GM12892 (cell line): Measurements from ENCODE around the gene ELOVL6.
A peak's percentile ranks its signal among the peaks of the same experiment; 100 is the strongest.

ENCODE experiments used
- DNase-seq: peaks from one replicate; pipeline ENCODE4 v3.0.0; 2011; ENCODE audit not compliant: insufficient read length
- FAIRE-seq: peaks from 2 replicates; lab custom pipeline; 2011; peaks lifted over from hg19 to GRCh38; lab: Jason Lieb, UNC
- POLR2A ChIP-seq: IDR thresholded peaks from 2 replicates; pipeline ENCODE4 v1.6.1; 2011; ENCODE audit warnings: low read depth, low read length, control low read depth
- POLR2AphosphoS5 ChIP-seq: IDR thresholded peaks from 2 replicates; pipeline ENCODE4 v1.6.1; 2011; ENCODE audit warnings: low read depth, low read length, control low read depth
- TAF1 ChIP-seq: IDR thresholded peaks from 2 replicates; pipeline ENCODE4 v1.6.1; 2011; ENCODE audit warnings: low read depth, mild to moderate bottlenecking, control low read depth, low read length, borderline replicate concordance

Gene ELOVL6

DNA sequence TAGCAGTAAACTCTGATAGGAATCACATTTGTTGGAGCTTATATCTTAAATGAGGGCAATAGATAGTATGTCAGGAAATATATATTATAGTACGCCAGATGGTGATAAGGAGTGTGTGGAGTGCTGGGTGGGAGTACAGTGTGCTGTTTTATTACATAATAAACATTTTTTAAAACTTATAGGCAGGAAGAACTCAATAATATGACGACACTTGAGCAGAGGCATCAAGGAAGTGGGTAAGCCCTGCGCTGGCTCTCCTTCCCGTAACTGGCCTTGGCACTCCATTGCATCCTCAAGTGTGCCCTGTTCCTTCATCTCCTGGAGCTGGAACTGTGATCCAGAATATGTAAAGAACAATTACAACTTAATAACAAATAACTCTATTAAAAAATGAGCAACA is 123.8 kb downstream of the ELOVL6 start:
- no peak for FAIRE-seq
- no peak for TF ChIP-seq POLR2AphosphoS5
- DNase-seq, result no peak

DNA sequence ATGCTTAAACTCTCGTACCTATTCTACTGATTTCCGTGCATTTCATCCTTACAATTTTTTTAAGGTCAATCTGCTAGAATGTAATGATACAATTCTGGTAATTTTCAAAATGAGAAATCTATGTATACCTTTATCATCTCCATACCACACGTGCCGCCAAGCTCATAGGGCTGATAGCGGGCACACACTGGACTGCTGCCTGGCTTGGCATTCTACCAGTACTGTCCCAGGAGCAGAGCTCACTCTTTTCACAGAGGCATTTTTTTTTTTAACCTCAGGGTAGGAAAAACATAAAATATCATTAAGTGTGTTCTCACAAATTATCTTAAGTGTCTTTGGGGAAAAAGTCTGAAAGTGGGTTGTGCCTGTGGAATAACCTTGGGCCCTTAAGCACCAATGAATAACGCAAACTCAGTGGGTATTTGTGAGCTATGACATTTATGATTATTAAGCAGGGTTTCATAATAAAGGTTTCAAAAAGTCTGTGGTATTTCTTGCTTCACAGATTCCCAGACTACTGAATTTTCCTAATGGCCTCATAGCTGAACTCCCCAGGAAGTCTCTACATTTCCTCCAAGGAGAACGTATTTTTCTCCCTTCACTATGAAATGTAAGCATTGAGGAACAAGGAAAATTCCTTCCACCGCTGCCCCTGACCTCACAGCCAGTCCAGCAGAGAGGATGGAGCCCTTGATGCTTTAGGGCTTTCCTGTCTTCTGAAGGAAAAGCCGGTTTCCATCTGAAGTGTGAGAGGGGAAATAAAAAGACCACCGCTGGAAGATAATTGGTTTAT is 125.2 kb downstream of the ELOVL6 start:
- no peak for TF ChIP-seq POLR2A
- no peak for TF ChIP-seq TAF1
- no peak for TF ChIP-seq POLR2AphosphoS5
- FAIRE-seq (no peak), DNase-seq (no peak)

DNA sequence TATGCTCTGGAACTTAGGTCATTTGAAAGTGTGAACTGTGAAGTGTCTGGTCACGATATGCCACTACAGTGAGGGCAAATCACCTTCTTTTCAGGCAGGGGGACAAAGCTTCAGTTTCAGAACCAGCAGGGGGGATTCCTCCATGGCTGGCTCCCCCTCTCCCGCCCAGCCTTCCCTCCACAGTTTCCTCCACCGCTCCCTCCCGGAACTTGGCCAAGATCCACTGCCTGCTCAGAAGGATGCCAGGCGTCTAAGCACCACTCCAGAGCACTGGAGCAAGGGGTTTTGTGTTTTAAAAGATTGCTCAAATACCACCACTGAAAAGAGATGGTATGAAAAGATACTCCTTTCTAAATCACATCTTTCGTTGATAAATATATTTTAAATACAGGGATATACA is 126.9 kb downstream of the ELOVL6 start:
- no peak for FAIRE-seq
- DNase-seq, result no peak
- no peak for TF ChIP-seq TAF1
- no peak for TF ChIP-seq POLR2A
- TF ChIP-seq POLR2AphosphoS5, result no peak

DNA sequence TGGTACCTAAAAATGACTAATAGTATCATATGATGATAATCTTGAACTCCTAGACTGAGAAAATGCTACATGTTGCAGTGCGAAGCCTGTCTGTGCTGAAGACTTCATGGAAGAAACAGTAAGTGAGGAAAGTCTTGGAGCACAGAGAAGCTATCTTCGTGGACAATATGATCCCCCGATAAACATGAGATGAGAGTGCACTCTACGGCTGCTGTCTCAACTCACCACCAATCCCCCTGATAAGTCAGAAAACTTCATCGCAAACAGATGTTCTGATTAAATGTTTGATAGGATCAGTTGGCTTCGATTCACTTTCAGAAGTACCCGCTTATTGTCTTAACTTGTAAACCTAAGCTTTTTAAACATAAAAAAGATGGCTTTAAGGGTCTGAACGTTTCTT is 130.2 kb downstream of the ELOVL6 start:
- no peak for FAIRE-seq
- TF ChIP-seq POLR2AphosphoS5 (no peak), POLR2A (no peak)
- no peak for DNase-seq

DNA sequence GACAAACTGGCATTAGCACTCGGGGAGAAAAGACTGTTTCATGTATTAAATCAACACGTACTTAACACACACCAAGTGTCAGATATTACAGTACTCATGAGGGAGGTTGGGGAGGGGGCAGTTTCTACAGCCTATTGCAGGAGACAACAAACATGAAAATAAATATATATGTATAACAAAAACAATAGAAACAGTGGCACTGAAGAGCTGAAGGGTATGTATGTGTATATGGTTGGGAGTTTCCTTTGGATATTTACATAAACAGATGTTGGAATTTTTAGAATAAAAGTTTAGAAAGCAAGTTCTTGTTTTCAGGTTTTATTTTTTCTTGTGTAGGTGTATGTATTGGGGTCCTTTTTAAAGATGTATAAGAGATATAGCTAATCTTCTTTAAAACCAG is 133.5 kb downstream of the ELOVL6 start:
- no peak for TF ChIP-seq POLR2A
- no peak for TF ChIP-seq TAF1
- no peak for TF ChIP-seq POLR2AphosphoS5
- no peak for DNase-seq
- FAIRE-seq, result no peak

DNA sequence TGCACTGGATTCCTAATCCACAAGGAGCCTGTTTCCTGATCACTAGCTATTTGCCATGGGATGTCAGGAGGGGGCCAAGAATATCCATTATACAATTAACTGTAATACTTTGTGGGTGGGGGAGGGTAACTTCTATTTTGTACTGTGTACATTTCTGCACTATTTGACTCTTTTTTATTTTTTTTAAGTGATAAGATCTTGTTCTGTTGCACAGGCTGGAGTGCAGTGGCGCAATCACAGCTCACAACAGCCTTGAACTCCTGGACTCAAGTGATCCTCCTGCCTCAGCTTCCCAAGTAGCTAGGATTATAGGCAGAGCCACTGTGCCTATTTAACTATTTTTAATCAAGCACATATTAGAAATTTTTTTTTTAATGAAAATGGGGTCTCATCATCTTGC is 134.1 kb downstream of the ELOVL6 start:
- no peak for TF ChIP-seq POLR2AphosphoS5
- no peak for TF ChIP-seq TAF1
- no peak for TF ChIP-seq POLR2A
- FAIRE-seq, result no peak
- no peak for DNase-seq

DNA sequence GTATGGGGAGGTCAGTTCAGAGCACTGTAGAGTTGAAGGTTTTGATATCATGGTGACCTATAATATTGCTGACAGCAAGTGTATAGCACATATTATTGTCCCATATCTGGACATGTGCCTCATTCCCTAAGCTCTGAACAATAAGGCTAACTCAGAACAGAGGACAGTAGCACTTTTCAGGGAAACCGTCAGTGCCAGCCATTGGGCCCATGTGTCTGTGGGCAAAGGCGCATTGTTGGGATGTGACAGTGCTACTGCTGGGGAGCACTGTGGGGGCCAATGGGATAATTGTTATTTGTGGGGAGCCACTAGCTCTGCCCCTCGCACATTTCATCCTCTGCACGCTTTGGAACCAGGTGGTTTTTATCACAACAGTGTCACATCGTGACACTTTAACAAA is 136.2 kb downstream of the ELOVL6 start:
- FAIRE-seq (peak; percentile 33), DNase-seq (no peak)

DNA sequence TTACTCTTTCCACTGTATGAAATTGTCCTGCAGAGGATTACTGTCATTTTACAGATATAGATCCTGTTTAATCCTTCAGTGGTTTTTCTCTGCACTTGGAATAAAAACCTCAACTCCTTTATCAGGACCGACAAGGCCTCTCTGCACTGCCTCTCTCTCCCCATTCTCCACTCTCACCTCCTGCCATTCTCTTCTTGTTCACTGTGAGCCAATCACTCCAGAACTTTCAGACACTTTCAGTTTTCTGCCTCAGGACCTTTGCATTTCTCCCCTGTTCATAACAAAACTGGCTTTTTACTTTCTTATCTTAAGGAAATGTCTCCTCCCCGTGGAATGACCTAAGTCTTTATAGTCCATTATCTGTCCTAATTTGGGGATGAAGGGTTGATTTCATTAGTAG is 137.3 kb downstream of the ELOVL6 start:
- TF ChIP-seq TAF1 (no peak), POLR2AphosphoS5 (no peak), POLR2A (no peak)
- FAIRE-seq (no peak), DNase-seq (no peak)

More for the DNA sequence above, 136.2 kb downstream of the ELOVL6 start:
- no peak for TF ChIP-seq POLR2A
- TF ChIP-seq POLR2AphosphoS5, result no peak
- TF ChIP-seq TAF1, result no peak

DNA sequence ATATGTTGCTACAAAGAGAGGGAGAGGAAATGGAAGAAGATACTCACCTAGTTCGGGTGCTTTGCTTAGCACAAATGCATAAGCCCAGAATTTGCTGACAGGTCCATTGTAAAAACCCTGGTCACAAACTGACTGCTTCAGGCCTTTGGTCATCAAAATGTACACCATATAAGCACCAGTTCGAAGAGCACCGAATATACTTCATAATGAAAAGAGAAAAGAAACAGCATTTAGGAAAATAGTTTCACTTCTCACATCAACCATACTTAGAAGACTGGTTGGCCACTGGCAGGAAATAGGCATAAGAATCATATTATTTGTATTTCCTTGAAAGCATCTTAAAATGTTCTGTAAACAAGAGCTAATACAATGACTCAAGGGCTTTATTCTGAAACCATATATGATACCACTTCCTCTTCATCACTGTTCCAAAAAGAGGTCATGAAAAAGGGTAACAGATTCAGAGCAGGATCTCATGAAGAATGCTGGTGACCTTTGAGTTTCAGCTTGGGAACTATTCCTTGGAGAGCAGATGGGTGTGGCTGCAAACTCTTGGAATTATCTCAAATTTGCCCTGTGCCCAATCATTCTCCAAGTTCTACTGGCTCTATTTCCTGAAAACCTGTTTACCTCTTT is 138.7 kb downstream of the ELOVL6 start:
- DNase-seq (no peak), FAIRE-seq (peak; percentile 83)
- no peak for TF ChIP-seq TAF1
- no peak for TF ChIP-seq POLR2A
- no peak for TF ChIP-seq POLR2AphosphoS5

DNA sequence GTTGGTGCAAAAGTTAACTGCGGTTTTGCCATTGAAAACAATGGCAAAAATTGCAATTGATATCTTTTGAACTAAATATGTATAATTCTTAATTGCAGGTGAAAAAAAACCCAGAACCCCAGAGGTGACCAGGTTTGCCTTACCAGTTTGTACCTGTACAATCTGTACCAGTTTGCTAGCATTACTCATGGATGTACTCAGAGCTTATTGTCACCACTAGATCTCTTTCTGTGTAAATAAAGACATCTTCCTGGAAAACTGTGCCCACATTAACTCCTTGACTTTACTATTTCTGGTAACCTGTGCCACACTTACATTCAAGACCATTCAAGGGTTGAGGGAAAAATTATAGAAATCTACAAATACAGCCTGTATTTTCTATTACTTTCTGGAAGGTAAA is 139.7 kb downstream of the ELOVL6 start:
- TF ChIP-seq POLR2A, result no peak
- no peak for TF ChIP-seq TAF1
- no peak for TF ChIP-seq POLR2AphosphoS5
- FAIRE-seq, result no peak
- no peak for DNase-seq

DNA sequence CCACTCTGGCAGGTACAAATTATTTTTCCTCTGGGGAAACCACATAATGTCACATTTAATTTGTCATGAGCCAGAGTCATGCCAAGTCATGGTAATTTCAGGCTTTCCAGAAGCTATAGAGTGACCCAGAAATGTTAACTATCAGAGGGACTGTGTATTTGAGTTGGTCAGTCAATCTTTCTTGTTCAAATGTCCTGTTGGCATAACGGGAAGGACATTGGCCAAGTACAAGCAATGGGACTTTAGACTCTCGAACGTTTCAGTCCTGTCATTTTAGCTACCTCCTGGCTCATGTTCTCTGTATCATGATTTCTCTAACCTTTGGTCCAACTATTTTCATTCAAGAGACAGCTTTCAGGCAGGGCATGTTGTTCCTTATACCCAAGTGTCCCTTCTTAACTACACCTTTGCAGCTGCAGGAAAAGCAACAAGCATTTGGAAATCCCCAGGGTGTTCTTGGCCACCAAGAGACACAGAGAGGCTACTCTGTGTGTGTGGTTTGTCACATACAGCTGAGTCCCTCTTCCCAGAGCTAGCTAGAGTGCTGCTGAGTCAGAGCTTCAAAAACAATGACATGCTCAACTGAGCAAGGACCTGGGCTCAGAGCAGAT is 143.2 kb downstream of the ELOVL6 start:
- FAIRE-seq (peak; percentile 83), DNase-seq (no peak)
- TF ChIP-seq POLR2AphosphoS5 (no peak), TAF1 (no peak), POLR2A (no peak)
